Measurements from ENCODE around the gene HK1. TPM values are rescaled to one million over a fixed set of nuclear protein-coding genes. Genes with fewer than 3 reads are reported as not detected.
"Not testable (repeated sequence)": the region's sequence is repeated elsewhere in the genome, so short reads cannot be mapped to it uniquely, and the experiment has no call there.

HK1 gene
- total RNA-seq, 4 donors from 2014 or later: 130 to 189 (median 142) TPM

DNA sequence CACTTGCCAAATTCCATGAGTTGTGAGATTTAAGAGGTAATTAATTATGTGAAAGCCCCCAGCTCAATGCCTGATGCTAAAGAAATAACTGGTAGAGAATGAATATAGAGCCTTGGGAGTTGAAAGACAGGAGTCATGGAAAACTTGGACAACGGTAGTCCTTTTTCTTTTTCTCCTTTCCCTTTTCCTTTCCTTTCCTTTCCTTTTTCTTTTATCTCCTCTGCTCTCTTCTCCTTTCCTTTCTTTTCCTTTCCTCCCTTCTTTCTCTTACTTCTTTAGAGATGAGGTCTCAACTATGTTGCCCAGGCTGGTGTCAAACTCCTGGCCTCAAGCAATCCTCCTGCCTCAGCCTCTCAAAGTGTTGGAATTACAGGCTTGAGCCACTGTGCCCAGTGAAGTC lies 165.1 kb downstream of the HK1 start:
- Histone ChIP-seq H3K27me3 (no peaks in the 10 kb centered on the region), H3K4me1 (peaks cover 35 to 56% (median 40%) of the 10 kb centered on the region in 3 donors), H3K9me3 (no peaks in the 10 kb centered on the region), H3K36me3 (no peaks in the 10 kb centered on the region), H3K27ac (no peak overlapping the region), H3K4me3 (no peak overlapping the region)
- intact Hi-C loops (cut with DNase I): no loop called here
- no peak for DNase-seq
- 64 to 79% methylated on average over 1 of the region's 1 CpG for WGBS, 2 donors
- TF ChIP-seq, protein P1, sequence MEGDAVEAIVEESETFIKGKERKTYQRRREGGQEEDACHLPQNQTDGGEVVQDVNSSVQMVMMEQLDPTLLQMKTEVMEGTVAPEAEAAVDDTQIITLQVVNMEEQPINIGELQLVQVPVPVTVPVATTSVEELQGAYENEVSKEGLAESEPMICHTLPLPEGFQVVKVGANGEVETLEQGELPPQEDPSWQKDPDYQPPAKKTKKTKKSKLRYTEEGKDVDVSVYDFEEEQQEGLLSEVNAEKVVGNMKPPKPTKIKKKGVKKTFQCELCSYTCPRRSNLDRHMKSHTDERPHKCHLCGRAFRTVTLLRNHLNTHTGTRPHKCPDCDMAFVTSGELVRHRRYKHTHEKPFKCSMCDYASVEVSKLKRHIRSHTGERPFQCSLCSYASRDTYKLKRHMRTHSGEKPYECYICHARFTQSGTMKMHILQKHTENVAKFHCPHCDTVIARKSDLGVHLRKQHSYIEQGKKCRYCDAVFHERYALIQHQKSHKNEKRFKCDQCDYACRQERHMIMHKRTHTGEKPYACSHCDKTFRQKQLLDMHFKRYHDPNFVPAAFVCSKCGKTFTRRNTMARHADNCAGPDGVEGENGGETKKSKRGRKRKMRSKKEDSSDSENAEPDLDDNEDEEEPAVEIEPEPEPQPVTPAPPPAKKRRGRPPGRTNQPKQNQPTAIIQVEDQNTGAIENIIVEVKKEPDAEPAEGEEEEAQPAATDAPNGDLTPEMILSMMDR (IDR thresholded peaks at IDR 0.05): no peak
- no peak for TF ChIP-seq POLR2A (IDR thresholded peaks at IDR 0.05)

DNA sequence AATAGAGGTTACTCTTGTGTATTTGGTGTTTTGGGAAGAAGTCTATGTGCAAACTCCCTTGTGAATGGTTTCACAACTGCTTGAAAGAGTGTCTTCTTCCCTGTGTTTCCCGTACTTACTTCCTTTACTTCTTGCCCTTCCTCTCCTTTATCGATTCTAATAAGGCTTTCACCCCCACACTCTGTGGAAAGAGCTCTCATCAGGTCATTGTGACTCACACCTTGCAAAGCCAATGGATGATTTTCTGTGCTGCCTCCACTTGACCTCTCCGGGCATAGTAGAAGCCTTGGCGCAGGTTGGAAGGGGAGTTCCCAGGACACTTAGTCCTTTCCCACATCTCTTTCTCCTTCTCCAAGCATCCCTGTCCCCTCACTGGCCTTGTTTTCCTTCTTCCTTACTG lies 166.7 kb downstream of the HK1 start:
- no peak overlapping the region for H3K27ac ChIP-seq
- intact Hi-C loops (cut with DNase I): no loop called here
- H3K4me3 ChIP-seq: no peak overlapping the region
- WGBS, 2 donors: 81 to 87% methylated on average over 4 of the region's 4 CpGs
- peaks cover 24 to 56% (median 34%) of the 10 kb centered on the region in 3 donors for H3K4me1 ChIP-seq
- H3K9me3 ChIP-seq: no peaks in the 10 kb centered on the region
- H3K36me3 ChIP-seq: no peaks in the 10 kb centered on the region
- H3K27me3 ChIP-seq: no peaks in the 10 kb centered on the region
- TF ChIP-seq, protein P1 (IDR thresholded peaks at IDR 0.05): no peak
- TF ChIP-seq POLR2A (IDR thresholded peaks at IDR 0.05): no peak
- DNase-seq: no peak

DNA sequence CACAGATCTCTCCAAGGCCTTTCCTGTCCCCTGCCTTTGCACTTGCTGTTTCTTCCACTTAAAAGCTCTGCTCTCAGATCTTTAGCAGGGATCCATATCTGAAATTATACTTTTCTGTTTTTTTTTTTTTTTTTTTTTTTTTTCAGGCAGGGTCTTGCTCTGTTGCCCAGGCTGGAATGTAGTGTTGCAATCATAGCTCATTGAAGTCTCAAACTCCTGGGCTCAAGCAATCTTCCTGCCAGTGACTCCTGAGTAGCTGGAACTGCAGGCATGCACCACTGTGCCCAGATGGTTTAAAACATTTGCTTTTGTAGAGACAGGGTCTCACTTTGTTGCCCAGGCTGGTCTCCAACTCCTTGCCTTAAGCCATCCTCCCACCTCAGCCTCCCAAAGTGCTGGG lies 167.9 kb downstream of the HK1 start:
- H3K27ac ChIP-seq: peak overlapping the region; percentile 8 to 82 (median 44)
- intact Hi-C loops (cut with DNase I): no loop called here
- H3K4me1 ChIP-seq: peaks cover 26 to 58% (median 32%) of the 10 kb centered on the region in 3 donors
- DNase-seq: no peak
- H3K36me3 ChIP-seq: no peaks in the 10 kb centered on the region
- TF ChIP-seq POLR2A (IDR thresholded peaks at IDR 0.05): no peak
- TF ChIP-seq, protein P1 (IDR thresholded peaks at IDR 0.05): no peak
- no peaks in the 10 kb centered on the region for H3K9me3 ChIP-seq
- H3K4me3 ChIP-seq: no peak overlapping the region
- no peaks in the 10 kb centered on the region for H3K27me3 ChIP-seq

DNA sequence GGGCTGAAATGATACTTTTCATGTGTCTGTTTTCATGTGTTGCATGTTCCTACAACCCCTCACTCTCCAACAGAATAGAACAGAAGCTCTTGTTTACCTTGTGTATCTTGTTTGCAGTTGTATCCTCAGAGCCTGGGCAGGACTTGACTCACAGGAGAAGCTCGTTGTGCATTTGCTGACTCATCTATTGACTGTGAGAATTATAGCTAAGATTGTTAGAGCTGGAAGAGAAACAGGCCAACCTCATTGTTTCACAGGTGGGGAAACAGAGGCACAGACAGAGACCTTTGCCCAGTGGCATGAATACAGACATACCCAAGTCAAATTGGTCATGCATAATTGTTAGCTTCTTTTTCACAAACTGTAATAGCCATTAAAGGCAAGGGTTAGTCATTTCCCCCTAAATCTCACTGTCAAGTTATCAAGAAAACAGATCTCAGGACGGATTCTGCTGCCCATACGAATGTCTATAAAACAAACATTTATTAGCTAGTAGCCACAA lies 168.4 kb downstream of the HK1 start:
- WGBS, 2 donors: 25 to 32% methylated on average over 3 of the region's 3 CpGs

DNA sequence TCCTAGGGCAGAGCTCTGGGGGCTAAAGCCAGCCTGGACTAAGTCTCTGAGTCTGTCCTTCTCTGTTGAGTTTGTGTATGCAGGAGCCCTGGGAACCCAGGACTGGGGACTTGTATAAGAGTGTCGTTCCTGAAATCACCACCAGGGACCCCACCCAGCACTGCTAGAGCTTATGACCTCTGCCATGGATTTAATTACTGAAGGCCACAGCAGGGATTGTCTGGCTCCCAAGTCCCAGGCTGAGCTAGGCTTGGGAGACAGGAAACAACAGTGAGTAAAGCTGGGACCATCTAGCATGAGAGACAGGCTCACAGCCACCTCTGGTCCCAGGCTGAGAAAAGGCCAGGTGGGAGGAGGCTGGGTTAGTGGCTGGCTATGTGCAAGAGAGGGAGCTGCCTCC lies 171.5 kb downstream of the HK1 start:
- H3K9me3 ChIP-seq: no peaks in the 10 kb centered on the region
- no peak for DNase-seq
- 0 to 17% methylated on average over 1 of the region's 1 CpG for WGBS, 2 donors
- H3K27ac ChIP-seq: peak overlapping the region in 3 of 4 donors; percentile 48 to 82 (median 66)
- no peak overlapping the region for H3K4me3 ChIP-seq
- no peaks in the 10 kb centered on the region for H3K27me3 ChIP-seq
- H3K4me1 ChIP-seq: peaks cover 36 to 94% (median 46%) of the 10 kb centered on the region in 3 donors
- intact Hi-C loops (cut with DNase I): no loop called here
- TF ChIP-seq, protein P1 (IDR thresholded peaks at IDR 0.05): peak in 5 of 6 experiments; percentile 57 to 69 (median 62)
- no peak for TF ChIP-seq POLR2A (IDR thresholded peaks at IDR 0.05)
- no peaks in the 10 kb centered on the region for H3K36me3 ChIP-seq

More for the DNA sequence above, 168.4 kb downstream of the HK1 start:
- no peak for DNase-seq
- H3K27me3 ChIP-seq: no peaks in the 10 kb centered on the region
- H3K9me3 ChIP-seq: no peaks in the 10 kb centered on the region
- intact Hi-C loops (cut with DNase I): no loop called here
- H3K27ac ChIP-seq: peak overlapping the region; percentile 28 to 82 (median 50)
- H3K4me1 ChIP-seq: peaks cover 31 to 63% (median 32%) of the 10 kb centered on the region in 3 donors
- H3K36me3 ChIP-seq: no peaks in the 10 kb centered on the region
- H3K4me3 ChIP-seq: no peak overlapping the region
- TF ChIP-seq, protein P1 (IDR thresholded peaks at IDR 0.05): no peak
- TF ChIP-seq POLR2A (IDR thresholded peaks at IDR 0.05): no peak

DNA sequence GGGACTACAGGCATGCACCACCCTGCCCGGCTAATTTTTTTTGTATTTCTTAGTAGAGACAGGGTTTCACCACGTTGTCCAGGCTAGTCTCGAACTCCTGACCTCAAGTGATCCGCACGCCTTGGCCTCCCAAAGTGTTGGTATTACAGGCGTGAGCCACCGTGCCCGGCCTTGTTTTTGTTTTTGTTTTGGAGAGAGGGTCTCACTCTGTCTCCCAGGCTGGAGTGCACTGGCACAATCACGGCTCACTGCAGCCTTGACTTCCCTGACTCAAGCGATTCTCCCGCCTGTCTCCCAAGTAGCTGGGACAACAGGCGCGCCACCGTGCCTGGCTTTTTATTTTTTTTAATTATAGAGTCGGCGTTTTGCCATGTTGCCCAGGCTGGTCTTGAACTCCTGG lies 172.1 kb downstream of the HK1 start:
- H3K36me3 ChIP-seq; DNase-seq; H3K4me3 ChIP-seq; H3K27me3 ChIP-seq; H3K9me3 ChIP-seq; intact Hi-C loops (cut with DNase I): not testable (repeated sequence)
- 79 to 93% methylated on average over 10 to 14 of the region's 16 CpGs for WGBS, 2 donors
- H3K4me1 ChIP-seq: peaks cover 36 to 94% (median 46%) of the 10 kb centered on the region in 3 donors
- peak overlapping the region; percentile 67 to 84 (median 82) for H3K27ac ChIP-seq
